H1 (cell line): ENCODE measurements around the gene GATAD2B. TPM values are rescaled to one million over a fixed set of nuclear protein-coding genes. Genes with fewer than 3 reads are reported as not detected.
"Not testable (repeated sequence)": the region's sequence is repeated elsewhere in the genome, so short reads cannot be mapped to it uniquely, and the experiment has no call there.

Source experiments
- CTCF ChIA-PET: fragments of 300-600 bp; sonication (Branson Sonifier 250); formaldehyde crosslinking; loops from one replicate; lab custom pipeline; 2021; ENCODE audit not compliant: partially characterized antibody; lab: Charles Lee
- POLR2A ChIA-PET: fragments of 300-600 bp; sonication (Branson Sonifier 250); formaldehyde crosslinking; loops from one replicate; lab custom pipeline; 2021; ENCODE audit warnings: inconsistent platforms; ENCODE audit not compliant: partially characterized antibody; lab: Charles Lee
- DNase-seq, 2 experiments: peaks; one replicate each; pipeline versions ENCODE4 v3.0.0 to v3.0.0-alpha.2; 2010 to 2022; ENCODE audit warnings: low spot score in 2 of 2, low read depth in 1 of 2, mixed read lengths in 1 of 2
- FAIRE-seq: peaks from 2 replicates; lab custom pipeline; 2011; peaks lifted over from hg19 to GRCh38; lab: Jason Lieb, UNC
- H2AFZ ChIP-seq: 2 replicates; pipeline ENCODE4 v1.8.1; 2012; ENCODE audit warnings: low read length, inconsistent platforms
- H2AK5ac ChIP-seq: 2 replicates; pipeline ENCODE4 v1.6.1; 2013; ENCODE audit warnings: low read depth, low read length
- H2BK120ac ChIP-seq: replicated peaks from 2 replicates; pipeline ENCODE3; 2013; ENCODE audit warnings: low read depth, low read length, inconsistent platforms
- H2BK12ac ChIP-seq: 2 replicates; pipeline ENCODE4 v1.6.1; 2013; ENCODE audit warnings: low read depth, low read length
- H2BK15ac ChIP-seq: 2 replicates; pipeline ENCODE4 v1.6.1; 2013; ENCODE audit warnings: low read length
- H2BK20ac ChIP-seq: 2 replicates; pipeline ENCODE4 v1.6.1; 2013; ENCODE audit warnings: low read length
- H2BK5ac ChIP-seq: 2 replicates; pipeline ENCODE4 v1.6.1; 2013; ENCODE audit warnings: low read depth, low read length
- H3K14ac ChIP-seq: 2 replicates; pipeline ENCODE4 v1.6.1; 2013; ENCODE audit warnings: inconsistent platforms; ENCODE audit not compliant: insufficient read length
- H3K18ac ChIP-seq: 2 replicates; pipeline ENCODE4 v1.6.1; 2013; ENCODE audit warnings: low read length; ENCODE audit errors: extremely low read depth
- H3K23ac ChIP-seq: 2 replicates; pipeline ENCODE4 v1.6.1; 2013; ENCODE audit warnings: inconsistent platforms; ENCODE audit not compliant: insufficient read length
- H3K23me2 ChIP-seq: 2 replicates; pipeline ENCODE4 v1.6.1; 2013; ENCODE audit warnings: low read depth, low read length
- H3K27ac ChIP-seq: 2 replicates; pipeline ENCODE4 v1.6.1; 2011; ENCODE audit warnings: low read depth, low read length, inconsistent platforms
- H3K27me3 ChIP-seq, 4 experiments: replicated peaks in 1 of 4; 1 replicate in 1 of 4; 2 replicates in 3 of 4; pipeline versions ENCODE4 v1.6.1 to v1.8.1; 2011 to 2013; ENCODE audit warnings: low read length in 3 of 4, mild to moderate bottlenecking in 3 of 4, inconsistent platforms in 2 of 4, mixed read lengths in 2 of 4, moderate library complexity in 1 of 4; ENCODE audit not compliant: control insufficient read depth in 3 of 4, insufficient read depth in 3 of 4; ENCODE audit errors: extremely low read depth in 1 of 4
- H3K36me3 ChIP-seq, 4 experiments: 2 replicates each; pipeline versions ENCODE4 v1.6.1 to v1.8.1; 2011 to 2013; ENCODE audit warnings: mild to moderate bottlenecking in 4 of 4, low read length in 3 of 4, moderate library complexity in 2 of 4, control low read depth in 1 of 4, inconsistent platforms in 1 of 4; ENCODE audit not compliant: insufficient read depth in 4 of 4, control insufficient read depth in 2 of 4
- H3K4ac ChIP-seq: replicated peaks from 2 replicates; pipeline ENCODE3; 2013; ENCODE audit warnings: low read length, low read depth, mixed read lengths, inconsistent platforms; ENCODE audit not compliant: insufficient read length
- H3K4me1 ChIP-seq, 4 experiments: replicated peaks in 1 of 4; 1 replicate in 1 of 4; 2 replicates in 3 of 4; pipeline versions ENCODE4 v1.6.1 to v1.8.1; 2011 to 2013; ENCODE audit warnings: low read length in 3 of 4, inconsistent platforms in 2 of 4, mixed read lengths in 1 of 4; ENCODE audit not compliant: insufficient read depth in 4 of 4, control insufficient read depth in 3 of 4
- H3K4me2 ChIP-seq, 2 experiments: 2 replicates each; pipeline versions ENCODE4 v1.6.1 to v1.8.1; 2011 to 2013; ENCODE audit warnings: low read depth in 2 of 2, low read length in 2 of 2, control low read depth in 1 of 2, inconsistent platforms in 1 of 2, mild to moderate bottlenecking in 1 of 2; ENCODE audit not compliant: insufficient read depth in 1 of 2
- H3K4me3 ChIP-seq, 4 experiments: fragments of 200-600, 300-600 bp in 1 of 4; sonication (generic), shearing (Covaris generic), sonication (Bioruptor Twin) in 1 of 4; 2 replicates each; pipeline versions ENCODE4 v1.5.1 to v1.8.1; 2011 to 2016; ENCODE audit warnings: low read length in 4 of 4, low read depth in 3 of 4, control low read depth in 2 of 4, inconsistent platforms in 2 of 4, mild to moderate bottlenecking in 2 of 4, mixed read lengths in 1 of 4, moderate library complexity in 1 of 4; ENCODE audit not compliant: insufficient read depth in 2 of 4; ENCODE audit errors: extremely low read depth in 1 of 4
- H3K56ac ChIP-seq: replicated peaks from 2 replicates; pipeline ENCODE3; 2013; ENCODE audit warnings: low read depth, mild to moderate bottlenecking, mixed read lengths, low read length, inconsistent platforms; ENCODE audit not compliant: insufficient read length
- H3K79me1 ChIP-seq: 2 replicates; pipeline ENCODE4 v1.6.1; 2013; ENCODE audit warnings: low read depth, low read length, control low read depth
- H3K79me2 ChIP-seq, 2 experiments: 2 replicates each; pipeline versions ENCODE4 v1.6.1 to v1.8.1; 2012 to 2013; ENCODE audit warnings: low read length in 2 of 2, mild to moderate bottlenecking in 2 of 2, inconsistent platforms in 1 of 2; ENCODE audit not compliant: insufficient read depth in 2 of 2, control insufficient read depth in 1 of 2
- H3K9ac ChIP-seq, 4 experiments: replicated peaks in 1 of 4; 1 replicate in 1 of 4; 2 replicates in 3 of 4; pipeline versions ENCODE4 v1.6.1 to v1.8.1; 2011 to 2013; ENCODE audit warnings: low read depth in 3 of 4, low read length in 3 of 4, control low read depth in 2 of 4, mild to moderate bottlenecking in 2 of 4, moderate library complexity in 2 of 4, inconsistent platforms in 1 of 4; ENCODE audit errors: extremely low read depth in 1 of 4
- H3K9me3 ChIP-seq, 2 experiments: 2 replicates each; pipeline versions ENCODE4 v1.6.1 to v1.8.1; 2012 to 2013; ENCODE audit warnings: mild to moderate bottlenecking in 2 of 2, moderate library complexity in 2 of 2, control low read depth in 1 of 2, inconsistent platforms in 1 of 2, low read depth in 1 of 2, low read length in 1 of 2, mixed read lengths in 1 of 2; ENCODE audit not compliant: insufficient read depth in 2 of 2
- H4K20me1 ChIP-seq, 2 experiments: replicated peaks in 1 of 2; 2 replicates each; pipeline versions ENCODE3 to v1.8.1; 2011 to 2013; ENCODE audit warnings: inconsistent platforms in 2 of 2, low read length in 2 of 2, mild to moderate bottlenecking in 1 of 2; ENCODE audit not compliant: insufficient read depth in 2 of 2, control insufficient read depth in 1 of 2
- H4K5ac ChIP-seq: 2 replicates; pipeline ENCODE4 v1.6.1; 2013; ENCODE audit warnings: low read length, low read depth, mixed read lengths, inconsistent platforms; ENCODE audit not compliant: insufficient read length
- H4K8ac ChIP-seq: 2 replicates; pipeline ENCODE4 v1.8.0; 2013; ENCODE audit warnings: mild to moderate bottlenecking, moderate library complexity, low read length, inconsistent platforms; ENCODE audit not compliant: insufficient read depth; ENCODE audit errors: extremely low read depth
- H4K91ac ChIP-seq: replicated peaks from 2 replicates; pipeline ENCODE3; 2013; ENCODE audit warnings: low read length, mixed read lengths, inconsistent platforms; ENCODE audit not compliant: insufficient read length
- WGBS, 2 experiments: shearing (Covaris generic) in 1 of 2; methylation state at CpG; one replicate each; pipeline versions ENCODE4 v1.1.6 to v1.1.7; 2013 to 2015; ENCODE audit warnings: low lambda C conversion rate in 2 of 2, mixed read lengths in 2 of 2, inconsistent platforms in 1 of 2, low coverage in 1 of 2, missing lambda C conversion rate in 1 of 2; ENCODE audit not compliant: insufficient replicate concordance in 2 of 2, insufficient coverage in 1 of 2, insufficient read length in 1 of 2; ENCODE audit errors: extremely low coverage in 1 of 2, missing lambda C conversion rate in 1 of 2; 5-methylcytosine and 5-hydroxymethylcytosine counted together
- polyA plus RNA-seq, 7 experiments: library from polyadenylated mRNA; depleted of rRNA in 3 of 7; stranded (reverse) in 5 of 7; unstranded in 2 of 7; fragments of >200 nt in 5 of 7; fragments of 200-250 nt in 2 of 7; gene quantifications; 1 replicate in 5 of 7; 2 replicates in 1 of 7; 4 replicates in 1 of 7; pipeline versions ENCODE4 v1.2.1 to v1.2.3, GENCODE V29; 2011 to 2013; ENCODE audit warnings: missing spikeins in 2 of 7, mixed read lengths in 2 of 7
- total RNA-seq: library from RNA; stranded (reverse); fragmentation: NEBNext Ultra II Directional; extraction: Animal tissue kit (Norgen Biotek cat#: 25700); gene quantifications from 2 replicates; pipeline ENCODE4 v1.2.1, GENCODE V29; 2021

The GATAD2B gene
- total and polyA plus RNA-seq, 2 of the 8 experiments (the other 6 are each of a cell fraction or from before 2014, with no cell fraction given): 8.4 to 39.1 TPM

GRCh38 chr1:153844349-153844748 is 78.4 kb downstream of the GATAD2B start:
- WGBS, 2 experiments: 100% methylated on average over 1 of the region's 3 CpGs; no CpG with 5 or more reads in 1 of the 2 experiments
- H3K79me2 ChIP-seq: peaks cover 0 to 19% of the 10 kb centered on the region in 2 experiments; a peak in 2 of 4 replicates
- not testable (repeated sequence) for H3K4ac ChIP-seq

More at GRCh38 chr1:153844349-153844748, 78.4 kb downstream of the GATAD2B start:
- H3K27me3 ChIP-seq, H3K18ac ChIP-seq, H3K9ac ChIP-seq, H2BK120ac ChIP-seq, H2BK12ac ChIP-seq, H3K4me2 ChIP-seq, H4K5ac ChIP-seq, H3K56ac ChIP-seq, POLR2A ChIA-PET, H3K79me1 ChIP-seq, FAIRE-seq, DNase-seq, H2BK15ac ChIP-seq, H2BK5ac ChIP-seq, H3K23me2 ChIP-seq, H4K91ac ChIP-seq, H3K14ac ChIP-seq, H3K4me3 ChIP-seq, H2AK5ac ChIP-seq, H3K4me1 ChIP-seq, H3K9me3 ChIP-seq, H2BK20ac ChIP-seq, H2AFZ ChIP-seq, H3K23ac ChIP-seq, H4K20me1 ChIP-seq, CTCF ChIA-PET, H4K8ac ChIP-seq, H3K36me3 ChIP-seq, H3K27ac ChIP-seq: not testable (repeated sequence)
